GM18873 (cell line): ENCODE data around the gene KLK4.

Source experiments
- ATAC-seq: cut with Tn5 transposase; IDR thresholded peaks from one replicate; pipeline ENCODE4 v1.9.1; 2021; ENCODE audit warnings: mild to moderate bottlenecking, moderate library complexity, moderate number of reproducible peaks; ENCODE audit not compliant: unreplicated experiment, low FRiP score

KLK4 gene

DNA sequence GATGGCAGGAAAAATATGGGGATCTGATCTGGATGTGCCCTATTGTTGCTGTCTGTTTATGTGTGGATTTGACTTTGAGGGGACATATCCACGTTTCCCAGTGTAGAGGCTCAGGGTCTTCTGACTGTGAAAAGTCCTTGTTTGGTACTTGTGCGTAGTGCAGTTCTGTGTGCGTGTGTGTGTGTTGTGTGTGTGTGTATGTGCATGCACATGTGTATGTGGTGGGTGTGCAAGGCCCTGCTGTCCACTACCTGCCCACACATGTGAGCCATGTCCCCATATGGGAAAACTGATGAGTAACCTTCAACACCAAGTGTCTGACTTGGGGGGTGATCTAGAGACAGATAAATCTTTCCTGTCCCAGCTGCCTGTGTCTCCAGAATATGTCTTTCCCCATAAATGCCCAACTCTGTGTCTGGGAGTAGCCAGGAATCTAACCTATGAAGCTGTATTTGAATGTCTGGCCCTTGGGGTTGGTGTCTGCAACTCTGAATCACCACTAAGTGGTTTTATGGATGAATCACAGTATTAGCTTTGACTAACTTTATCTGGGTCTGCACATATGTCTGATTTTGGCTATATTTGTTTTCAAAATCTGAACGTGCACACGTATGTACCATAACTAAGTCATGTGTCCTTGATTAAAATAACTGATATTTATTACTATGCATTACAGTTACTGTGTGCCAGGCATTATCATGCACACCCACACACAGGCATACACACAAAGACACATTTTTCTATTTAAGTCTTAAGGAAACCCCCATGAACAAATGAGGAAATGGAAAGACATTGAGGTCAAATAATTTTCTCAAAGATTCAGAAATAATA is 20.6 kb downstream of the KLK4 start:
- ATAC-seq, result no peak

DNA sequence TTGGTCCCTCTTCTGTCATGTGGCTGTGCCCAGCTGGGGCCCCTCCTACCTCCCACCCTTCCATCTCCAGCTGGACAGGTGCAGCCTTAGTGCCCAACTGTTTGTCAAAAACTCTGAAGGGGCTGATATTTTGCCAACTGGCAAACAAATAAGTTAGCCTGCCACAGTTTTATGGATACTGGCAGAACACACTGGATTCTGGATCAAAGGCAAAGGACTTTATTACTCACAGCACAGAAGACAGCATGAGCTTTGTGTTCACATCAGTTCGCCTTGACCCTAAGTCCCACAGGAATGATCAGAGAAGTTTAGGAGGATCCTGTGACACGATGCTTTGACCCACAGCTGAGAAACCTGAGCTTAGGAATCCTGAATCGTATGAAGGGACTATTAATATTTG is 21.6 kb downstream of the KLK4 start:
- no peak for ATAC-seq

DNA sequence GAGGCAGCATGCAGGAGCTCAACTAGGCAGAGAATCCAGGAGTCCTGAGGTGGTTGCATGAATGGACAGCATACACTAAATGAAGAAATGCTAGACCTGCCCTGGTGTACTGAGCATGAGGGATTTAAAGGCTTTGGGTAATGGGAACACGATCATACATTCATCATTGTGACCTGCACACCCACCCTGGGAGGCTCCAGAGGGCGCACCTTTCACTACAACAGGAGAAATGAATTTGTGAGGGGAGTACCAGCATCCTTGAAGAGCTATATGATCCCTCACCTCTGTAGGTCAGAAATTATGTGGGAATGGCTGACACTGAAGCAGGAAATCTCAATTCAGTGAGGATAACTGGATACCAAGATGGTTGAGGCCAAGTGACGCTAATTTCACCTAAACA is 29.0 kb downstream of the KLK4 start:
- no peak for ATAC-seq

DNA sequence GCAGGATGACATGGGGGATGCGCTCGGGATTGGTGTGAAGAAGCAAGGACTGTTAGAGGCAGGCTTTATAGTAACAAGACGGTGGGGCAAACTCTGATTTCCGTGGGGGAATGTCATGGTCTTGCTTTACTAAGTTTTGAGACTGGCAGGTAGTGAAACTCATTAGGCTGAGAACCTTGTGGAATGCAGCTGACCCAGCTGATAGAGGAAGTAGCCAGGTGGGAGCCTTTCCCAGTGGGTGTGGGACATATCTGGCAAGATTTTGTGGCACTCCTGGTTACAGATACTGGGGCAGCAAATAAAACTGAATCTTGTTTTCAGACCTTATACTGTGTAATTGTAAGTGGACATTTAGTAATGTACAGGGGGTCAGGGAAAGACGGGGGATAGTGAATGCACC is 31.0 kb downstream of the KLK4 start:
- ATAC-seq, result no peak

GRCh38 chr19:50878851-50879250 is 32.3 kb downstream of the KLK4 start:
- ATAC-seq, result no peak

DNA sequence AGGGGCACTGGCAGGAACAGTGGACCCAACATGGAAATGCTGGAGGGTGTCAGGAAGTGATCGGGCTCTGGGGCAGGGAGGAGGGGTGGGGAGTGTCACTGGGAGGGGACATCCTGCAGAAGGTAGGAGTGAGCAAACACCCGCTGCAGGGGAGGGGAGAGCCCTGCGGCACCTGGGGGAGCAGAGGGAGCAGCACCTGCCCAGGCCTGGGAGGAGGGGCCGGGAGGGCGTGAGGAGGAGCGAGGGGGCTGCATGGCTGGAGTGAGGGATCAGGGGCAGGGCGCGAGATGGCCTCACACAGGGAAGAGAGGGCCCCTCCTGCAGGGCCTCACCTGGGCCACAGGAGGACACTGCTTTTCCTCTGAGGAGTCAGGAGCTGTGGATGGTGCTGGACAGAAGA is 33.9 kb downstream of the KLK4 start:
- ATAC-seq, result no peak

- no peak for ATAC-seq
Measured at GRCh38 chr19:50876456-50876855, 34.7 kb downstream of the KLK4 start.

DNA sequence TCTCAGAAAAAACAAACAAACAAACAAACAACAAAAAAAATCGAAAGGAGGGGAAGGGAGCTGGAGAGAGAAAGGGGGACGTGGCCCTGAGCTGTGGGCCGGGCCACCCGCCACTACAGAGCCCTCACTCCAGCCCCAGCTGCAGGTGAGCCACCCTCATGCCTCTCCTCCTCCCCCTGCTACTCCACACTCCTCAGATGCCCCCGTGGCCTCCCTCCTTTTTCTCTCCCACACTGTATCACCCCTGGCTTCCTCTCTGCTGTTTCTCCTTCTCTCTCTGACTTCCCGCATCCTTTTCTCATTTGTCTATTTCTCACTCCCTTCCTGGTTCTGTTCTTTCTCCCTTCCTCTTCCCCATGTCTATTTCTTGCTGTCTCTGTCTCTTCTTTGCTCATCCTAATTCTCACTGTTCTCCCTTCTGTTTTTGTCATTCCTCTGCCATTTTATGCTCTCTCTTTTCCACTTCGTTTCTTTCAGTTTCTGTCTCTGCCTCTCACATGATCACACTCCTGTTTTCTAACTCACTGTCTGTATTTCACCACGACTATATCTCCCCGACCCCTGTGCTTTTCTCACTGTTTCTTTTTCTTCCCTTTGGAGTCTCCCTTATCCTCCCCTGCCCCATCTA is 35.3 kb downstream of the KLK4 start:
- no peak for ATAC-seq

DNA sequence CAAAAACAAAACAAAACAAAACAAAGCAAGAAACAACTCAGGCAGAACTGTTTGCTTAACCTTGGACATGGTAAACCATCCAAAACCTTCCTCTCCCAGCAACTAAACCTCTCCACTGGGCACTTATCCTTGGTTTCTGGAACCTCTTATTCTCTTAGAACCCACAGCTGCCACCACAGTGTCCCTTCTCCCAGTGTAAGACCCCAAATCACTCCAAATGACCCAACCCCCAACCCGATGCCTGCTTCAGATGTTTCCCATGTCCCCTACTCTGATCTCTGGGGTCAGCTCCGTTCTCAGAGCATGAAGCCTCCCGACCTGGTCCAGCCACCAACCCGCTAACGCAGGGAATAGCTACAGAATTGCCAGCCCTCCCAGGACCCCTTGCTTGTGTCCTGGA is 37.0 kb downstream of the KLK4 start:
- no peak for ATAC-seq

DNA sequence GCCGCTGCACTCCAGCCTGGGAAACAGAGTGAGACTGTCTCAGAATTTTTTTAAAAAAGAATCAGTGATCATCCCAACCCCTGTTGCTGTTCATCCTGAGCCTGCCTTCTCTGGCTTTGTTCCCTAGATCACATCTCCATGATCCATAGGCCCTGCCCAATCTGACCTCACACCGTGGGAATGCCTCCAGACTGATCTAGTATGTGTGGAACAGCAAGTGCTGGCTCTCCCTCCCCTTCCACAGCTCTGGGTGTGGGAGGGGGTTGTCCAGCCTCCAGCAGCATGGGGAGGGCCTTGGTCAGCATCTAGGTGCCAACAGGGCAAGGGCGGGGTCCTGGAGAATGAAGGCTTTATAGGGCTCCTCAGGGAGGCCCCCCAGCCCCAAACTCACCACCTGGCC is 38.1 kb downstream of the KLK4 start, which contains the start of gene KLK2:
Gene KLK2 (plus strand): TSS at position 384 of the 400 bp plus-strand sequence. CDS start 35 bp downstream, outside the sequence.
- ATAC-seq, result no peak

GRCh38 chr19:50870417-50871089 is 40.6 kb downstream of the KLK4 start:
- ATAC-seq, result no peak

DNA sequence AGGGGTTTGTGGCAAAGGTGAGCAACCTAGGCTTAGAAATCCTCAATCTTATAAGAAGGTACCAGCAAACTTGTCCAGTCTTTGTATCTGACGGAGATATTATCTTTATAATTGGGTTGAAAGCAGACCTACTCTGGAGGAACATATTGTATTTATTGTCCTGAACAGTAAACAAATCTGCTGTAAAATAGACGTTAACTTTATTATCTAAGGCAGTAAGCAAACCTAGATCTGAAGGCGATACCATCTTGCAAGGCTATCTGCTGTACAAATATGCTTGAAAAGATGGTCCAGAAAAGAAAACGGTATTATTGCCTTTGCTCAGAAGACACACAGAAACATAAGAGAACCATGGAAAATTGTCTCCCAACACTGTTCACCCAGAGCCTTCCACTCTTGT is 41.7 kb downstream of the KLK4 start:
- no peak for ATAC-seq

DNA sequence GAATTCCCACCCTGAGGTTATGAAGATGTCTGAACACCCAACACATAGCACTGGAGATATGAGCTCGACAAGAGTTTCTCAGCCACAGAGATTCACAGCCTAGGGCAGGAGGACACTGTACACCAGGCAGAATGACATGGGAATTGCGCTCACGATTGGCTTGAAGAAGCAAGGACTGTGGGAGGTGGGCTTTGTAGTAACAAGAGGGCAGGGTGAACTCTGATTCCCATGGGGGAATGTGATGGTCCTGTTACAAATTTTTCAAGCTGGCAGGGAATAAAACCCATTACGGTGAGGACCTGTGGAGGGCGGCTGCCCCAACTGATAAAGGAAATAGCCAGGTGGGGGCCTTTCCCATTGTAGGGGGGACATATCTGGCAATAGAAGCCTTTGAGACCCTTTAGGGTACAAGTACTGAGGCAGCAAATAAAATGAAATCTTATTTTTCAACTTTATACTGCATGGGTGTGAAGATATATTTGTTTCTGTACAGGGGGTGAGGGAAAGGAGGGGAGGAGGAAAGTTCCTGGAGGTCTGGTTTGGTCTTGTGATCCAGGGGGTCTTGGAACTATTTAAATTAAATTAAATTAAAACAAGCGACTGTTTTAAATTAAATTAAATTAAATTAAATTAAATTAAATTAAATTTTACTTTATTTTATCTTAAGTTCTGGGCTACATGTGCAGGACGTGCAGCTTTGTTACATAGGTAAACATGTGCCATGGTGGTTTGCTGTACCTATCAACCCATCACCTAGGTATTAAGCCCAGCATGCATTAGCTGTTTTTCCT is 49.5 kb downstream of the KLK4 start:
- ATAC-seq, result no peak

DNA sequence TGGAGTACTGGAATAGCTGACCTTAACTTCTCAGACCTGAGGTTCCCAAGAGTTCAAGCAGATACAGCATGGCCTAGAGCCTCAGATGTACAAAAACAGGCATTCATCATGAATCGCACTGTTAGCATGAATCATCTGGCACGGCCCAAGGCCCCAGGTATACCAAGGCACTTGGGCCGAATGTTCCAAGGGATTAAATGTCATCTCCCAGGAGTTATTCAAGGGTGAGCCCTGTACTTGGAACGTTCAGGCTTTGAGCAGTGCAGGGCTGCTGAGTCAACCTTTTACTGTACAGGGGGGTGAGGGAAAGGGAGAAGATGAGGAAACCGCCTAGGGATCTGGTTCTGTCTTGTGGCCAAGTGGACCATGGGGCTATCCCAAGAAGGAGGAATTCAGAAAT is 50.2 kb downstream of the KLK4 start:
- no peak for ATAC-seq

- no peak for ATAC-seq
Measured at GRCh38 chr19:50859849-50860248, 51.3 kb downstream of the KLK4 start.

DNA sequence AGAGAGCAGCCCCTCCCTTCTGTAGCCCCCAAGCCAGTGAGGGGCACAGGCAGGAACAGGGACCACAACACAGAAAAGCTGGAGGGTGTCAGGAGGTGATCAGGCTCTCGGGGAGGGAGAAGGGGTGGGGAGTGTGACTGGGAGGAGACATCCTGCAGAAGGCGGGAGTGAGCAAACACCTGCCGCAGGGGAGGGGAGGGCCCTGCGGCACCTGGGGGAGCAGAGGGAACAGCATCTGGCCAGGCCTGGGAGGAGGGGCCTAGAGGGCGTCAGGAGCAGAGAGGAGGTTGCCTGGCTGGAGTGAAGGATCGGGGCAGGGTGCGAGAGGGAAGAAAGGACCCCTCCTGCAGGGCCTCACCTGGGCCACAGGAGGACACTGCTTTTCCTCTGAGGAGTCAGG is 52.3 kb downstream of the KLK4 start:
- no peak for ATAC-seq

GRCh38 chr19:50857366-50857765 is 53.8 kb downstream of the KLK4 start:
- ATAC-seq, result no peak
